Hepatocyte (in vitro differentiated cells): Measurements from ENCODE around the gene PDZD7. TPM values are rescaled to one million over a fixed set of nuclear protein-coding genes. Genes with fewer than 3 reads are reported as not detected.
"Not testable (repeated sequence)": the region's sequence is repeated elsewhere in the genome, so short reads cannot be mapped to it uniquely, and the experiment has no call there.

Source experiments
- DNase-seq: peaks from one replicate; pipeline ENCODE4 v3.0.0-alpha.2; 2016; ENCODE audit warnings: low spot score
- H2AFZ ChIP-seq: fragments of 200-600 bp; sonication (generic); 2 replicates; pipeline ENCODE4 v1.6.0; 2016; ENCODE audit warnings: antibody characterized with exemption, mild to moderate bottlenecking
- H3K27ac ChIP-seq: fragments of 200-600 bp; sonication (generic); 2 replicates; pipeline ENCODE4 v1.5.1; 2016; ENCODE audit warnings: mild to moderate bottlenecking
- H3K27me3 ChIP-seq: fragments of 200-600 bp; sonication (generic); 2 replicates; pipeline ENCODE4 v1.6.1; 2016
- H3K36me3 ChIP-seq: fragments of 200-600 bp; sonication (generic); replicated peaks from 2 replicates; pipeline ENCODE4 v1.5.1; 2016; ENCODE audit warnings: low read depth; ENCODE audit not compliant: insufficient read depth
- H3K4me1 ChIP-seq: fragments of 200-600 bp; sonication (generic); 2 replicates; pipeline ENCODE4 v1.5.1; 2016; ENCODE audit warnings: mild to moderate bottlenecking, moderate library complexity; ENCODE audit not compliant: insufficient read depth
- H3K4me2 ChIP-seq: fragments of 200-600 bp; sonication (generic); 2 replicates; pipeline ENCODE4 v1.6.0; 2016
- H3K4me3 ChIP-seq: fragments of 200-600 bp; sonication (generic); 2 replicates; pipeline ENCODE4 v1.5.1; 2016; ENCODE audit warnings: mild to moderate bottlenecking
- H3K79me2 ChIP-seq: fragments of 200-600 bp; sonication (generic); 2 replicates; pipeline ENCODE4 v1.6.0; 2017; ENCODE audit warnings: mild to moderate bottlenecking
- H3K9me2 ChIP-seq: fragments of 200-600 bp; sonication (generic); replicated peaks from 2 replicates; pipeline ENCODE4 v1.6.0; 2017; ENCODE audit warnings: mild to moderate bottlenecking; ENCODE audit not compliant: insufficient read depth
- H3K9me3 ChIP-seq: fragments of 200-600 bp; sonication (generic); 2 replicates; pipeline ENCODE4 v1.5.1; 2016; ENCODE audit warnings: low read depth, mild to moderate bottlenecking
- H4K20me1 ChIP-seq: fragments of 200-600 bp; sonication (generic); 2 replicates; pipeline ENCODE4 v1.6.0; 2016; ENCODE audit warnings: mild to moderate bottlenecking; ENCODE audit not compliant: insufficient read depth, poor library complexity, severe bottlenecking
- EZH2 ChIP-seq: fragments of 200-600 bp; sonication (generic); IDR thresholded peaks from 2 replicates; pipeline ENCODE4 v1.6.1; 2016; ENCODE audit warnings: antibody characterized with exemption, mild to moderate bottlenecking, borderline replicate concordance
- EZH2phosphoT487 ChIP-seq: fragments of 200-600 bp; sonication (generic); IDR thresholded peaks from one replicate; pipeline ENCODE4 v1.6.1; 2018; ENCODE audit warnings: antibody characterized with exemption, mild to moderate bottlenecking, low read depth, moderate library complexity; ENCODE audit not compliant: unreplicated experiment, severe bottlenecking
- WGBS: methylation state at CpG from one replicate; pipeline ENCODE4 v1.1.6; 2016; ENCODE audit warnings: low lambda C conversion rate; ENCODE audit errors: missing lambda C conversion rate; 5-methylcytosine and 5-hydroxymethylcytosine counted together
- polyA plus RNA-seq: library from polyadenylated mRNA; unstranded; fragments of >200 nt; fragmentation: Nextera tagmentation; extraction: Ambion mirVana; gene quantifications from 2 replicates; pipeline ENCODE4 v1.2.1, GENCODE V29; 2016
- total RNA-seq: library from RNA; depleted of rRNA; stranded (reverse); fragments of >200 nt; gene quantifications from 2 replicates; pipeline ENCODE4 v1.2.3, GENCODE V29; 2014
- TF ChIP-seq, protein P1 (sequence below): fragments of 200-600 bp; sonication (generic); IDR thresholded peaks from 2 replicates; pipeline ENCODE4 v1.5.1; 2016; ENCODE audit warnings: antibody characterized with exemption, mild to moderate bottlenecking; ENCODE audit not compliant: poor library complexity

PDZD7 gene
- total and polyA plus RNA-seq, 2 experiments from 2014 or later, result 6.0 to 8.4 TPM

DNA sequence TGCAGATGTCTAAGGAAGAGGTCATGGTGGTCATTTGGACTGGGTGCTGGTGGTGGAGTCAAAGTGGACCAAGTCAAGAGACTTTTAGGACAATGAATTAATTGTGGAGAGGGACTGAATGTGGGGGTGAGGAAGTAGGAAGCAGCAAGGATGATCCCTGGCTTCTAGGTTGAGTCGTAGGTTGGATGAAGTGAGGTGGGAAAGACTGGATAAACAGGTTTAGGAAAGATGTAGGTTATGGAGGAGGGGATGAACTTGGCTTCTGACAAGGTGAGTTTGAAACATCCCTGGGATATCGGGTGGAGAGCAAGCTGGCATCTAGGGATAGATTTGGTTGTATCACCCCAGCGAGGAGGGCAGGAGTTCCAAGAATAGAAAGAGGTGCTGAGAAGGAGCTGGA is 54.0 kb downstream of the PDZD7 start:
- Histone ChIP-seq H3K36me3 (no peaks in the 10 kb centered on the region), H3K9me2 (no peaks in the 10 kb centered on the region), H3K4me3 (no peak overlapping the region), H3K9me3 (no peaks in the 10 kb centered on the region), H3K79me2 (peaks cover 18% of the 10 kb centered on the region), H3K4me2 (no peak overlapping the region), H3K4me1 (peaks cover 7% of the 10 kb centered on the region), H4K20me1 (no peaks in the 10 kb centered on the region), H3K27ac (no peak overlapping the region), H3K27me3 (no peaks in the 10 kb centered on the region), H2AFZ (no peak overlapping the region)
- 89% methylated on average over 3 of the region's 3 CpGs for WGBS
- no peak for TF ChIP-seq EZH2phosphoT487
- TF ChIP-seq EZH2, result no peak
- TF ChIP-seq, protein P1, sequence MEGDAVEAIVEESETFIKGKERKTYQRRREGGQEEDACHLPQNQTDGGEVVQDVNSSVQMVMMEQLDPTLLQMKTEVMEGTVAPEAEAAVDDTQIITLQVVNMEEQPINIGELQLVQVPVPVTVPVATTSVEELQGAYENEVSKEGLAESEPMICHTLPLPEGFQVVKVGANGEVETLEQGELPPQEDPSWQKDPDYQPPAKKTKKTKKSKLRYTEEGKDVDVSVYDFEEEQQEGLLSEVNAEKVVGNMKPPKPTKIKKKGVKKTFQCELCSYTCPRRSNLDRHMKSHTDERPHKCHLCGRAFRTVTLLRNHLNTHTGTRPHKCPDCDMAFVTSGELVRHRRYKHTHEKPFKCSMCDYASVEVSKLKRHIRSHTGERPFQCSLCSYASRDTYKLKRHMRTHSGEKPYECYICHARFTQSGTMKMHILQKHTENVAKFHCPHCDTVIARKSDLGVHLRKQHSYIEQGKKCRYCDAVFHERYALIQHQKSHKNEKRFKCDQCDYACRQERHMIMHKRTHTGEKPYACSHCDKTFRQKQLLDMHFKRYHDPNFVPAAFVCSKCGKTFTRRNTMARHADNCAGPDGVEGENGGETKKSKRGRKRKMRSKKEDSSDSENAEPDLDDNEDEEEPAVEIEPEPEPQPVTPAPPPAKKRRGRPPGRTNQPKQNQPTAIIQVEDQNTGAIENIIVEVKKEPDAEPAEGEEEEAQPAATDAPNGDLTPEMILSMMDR, result no peak
- DNase-seq, result no peak

DNA sequence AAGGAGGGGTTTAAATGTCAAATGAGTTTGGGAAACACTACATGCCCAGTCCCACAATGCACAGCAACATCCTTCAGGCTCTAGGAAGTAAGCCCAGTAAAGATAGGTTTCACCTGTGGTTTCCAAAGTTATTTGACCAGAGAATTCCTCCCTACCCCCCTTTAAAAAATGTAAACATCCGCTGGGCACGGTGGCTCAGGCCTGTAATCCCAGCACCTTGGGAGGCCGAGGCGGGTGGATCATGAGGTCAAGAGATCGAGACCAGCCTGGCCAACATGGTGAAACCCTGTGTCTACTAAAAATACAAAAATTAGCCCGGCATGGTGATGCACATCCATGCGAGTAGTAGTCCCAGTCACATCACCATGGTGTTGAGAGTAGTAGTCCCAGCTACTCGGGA is 55.5 kb downstream of the PDZD7 start:
- H3K27ac ChIP-seq, H3K9me3 ChIP-seq, DNase-seq, H4K20me1 ChIP-seq, H3K27me3 ChIP-seq, H2AFZ ChIP-seq, H3K9me2 ChIP-seq, H3K4me2 ChIP-seq, H3K36me3 ChIP-seq, H3K4me3 ChIP-seq: not testable (repeated sequence)
- Histone ChIP-seq H3K4me1 (peaks cover 19% of the 10 kb centered on the region), H3K79me2 (peaks cover 19% of the 10 kb centered on the region)
- WGBS, result 88% methylated on average over 8 of the region's 8 CpGs

DNA sequence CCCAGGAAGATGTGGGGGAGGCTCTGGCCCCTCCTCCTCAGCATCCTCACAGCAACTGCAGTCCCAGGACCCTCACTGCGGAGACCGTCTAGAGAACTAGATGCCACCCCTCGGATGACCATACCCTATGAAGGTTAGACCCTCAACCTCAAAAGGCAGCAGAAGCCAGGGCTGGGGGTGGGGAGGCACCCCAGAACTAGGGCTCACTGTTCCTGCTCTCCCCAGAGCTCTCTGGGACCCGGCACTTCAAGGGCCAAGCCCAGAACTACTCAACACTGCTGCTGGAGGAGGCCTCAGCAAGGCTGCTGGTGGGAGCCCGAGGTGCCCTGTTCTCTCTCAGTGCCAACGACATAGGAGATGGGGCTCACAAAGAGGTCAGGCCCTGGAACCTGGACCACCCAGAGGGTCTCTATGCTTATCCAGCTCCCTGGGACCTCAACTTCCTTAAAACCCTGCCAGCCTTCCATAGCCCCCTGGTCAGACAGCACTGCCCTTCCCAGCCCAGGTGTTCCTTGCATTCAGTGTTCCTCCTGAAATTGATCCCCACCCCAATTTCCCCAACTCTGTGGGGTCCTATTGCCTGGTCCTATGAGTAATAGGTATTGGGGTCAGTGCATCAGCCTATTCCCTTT is 57.9 kb downstream of the PDZD7 start:
- Histone ChIP-seq H3K27me3 (no peaks in the 10 kb centered on the region), H3K9me2 (no peaks in the 10 kb centered on the region), H3K4me3 (no peak overlapping the region), H3K79me2 (peaks cover 19% of the 10 kb centered on the region), H3K9me3 (no peaks in the 10 kb centered on the region), H3K4me2 (no peak overlapping the region), H3K4me1 (peaks cover 22% of the 10 kb centered on the region), H2AFZ (no peak overlapping the region), H3K27ac (peak overlapping the region; percentile 83), H3K36me3 (no peaks in the 10 kb centered on the region), H4K20me1 (no peaks in the 10 kb centered on the region)
- TF ChIP-seq EZH2 (no peak), EZH2phosphoT487 (no peak)
- TF ChIP-seq, protein P1, result no peak
- WGBS, result 89% methylated on average over 6 of the region's 6 CpGs
- DNase-seq, result no peak

DNA sequence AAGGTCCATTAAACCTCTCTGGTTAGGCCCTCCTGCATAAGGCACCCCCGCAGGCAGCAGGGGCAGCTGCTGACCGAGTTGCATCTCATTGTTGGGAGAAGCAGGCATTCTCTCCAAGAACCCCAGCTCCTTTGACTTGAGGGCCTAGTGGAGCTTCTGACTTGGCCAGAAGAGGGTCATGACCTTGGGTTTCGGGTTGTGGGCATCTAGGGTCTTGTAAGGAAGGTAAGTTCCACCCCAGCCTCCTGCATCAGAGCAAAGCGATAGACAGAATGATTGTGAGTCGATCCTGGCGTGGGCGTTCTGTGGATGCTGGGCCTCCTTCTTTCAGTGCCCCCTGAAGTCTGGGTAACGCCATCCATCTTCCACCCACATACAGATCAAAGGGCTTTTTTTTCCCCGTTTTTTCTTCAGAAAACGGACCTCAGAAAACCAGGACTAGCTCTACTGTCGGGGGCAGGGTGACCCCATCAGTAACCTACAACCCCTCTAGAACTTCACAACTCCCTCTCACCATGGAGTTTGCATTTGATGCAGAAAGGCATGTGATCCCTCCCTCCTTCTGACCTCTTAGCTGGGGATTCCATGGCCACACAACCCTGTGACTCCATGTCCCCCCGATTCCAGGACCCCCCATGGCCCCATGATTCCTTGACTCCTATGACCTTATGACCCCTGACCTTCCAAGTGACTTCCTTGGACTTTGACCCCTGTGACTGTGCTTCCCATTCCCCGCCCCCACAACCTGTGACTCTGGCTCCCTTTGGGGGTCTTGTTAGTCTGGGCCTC is 58.6 kb downstream of the PDZD7 start:
- TF ChIP-seq EZH2phosphoT487, result no peak
- no peak for TF ChIP-seq EZH2
- TF ChIP-seq, protein P1, result no peak
- Histone ChIP-seq H3K79me2 (peaks cover 19% of the 10 kb centered on the region), H3K4me3 (no peak overlapping the region), H3K4me2 (peak overlapping the region; percentile 98), H3K4me1 (peaks cover 24% of the 10 kb centered on the region), H3K9me3 (no peaks in the 10 kb centered on the region), H3K36me3 (no peaks in the 10 kb centered on the region), H4K20me1 (no peaks in the 10 kb centered on the region), H3K27me3 (no peaks in the 10 kb centered on the region), H2AFZ (no peak overlapping the region), H3K27ac (peak overlapping the region; percentile 83), H3K9me2 (no peaks in the 10 kb centered on the region)
- DNase-seq, result no peak
- WGBS, result 74% methylated on average over 13 of the region's 13 CpGs
